Aorta (tissue), 5 donors: ENCODE data around the gene SPATA13. TPM values are rescaled to one million over a fixed set of nuclear protein-coding genes. Genes with fewer than 3 reads are reported as not detected.

Experiments used
- ATAC-seq: fragments of 200-7000 bp; cut with Tn5 transposase; one replicate; pipeline ENCODE4 v1.9.1; 2022; ENCODE audit warnings: moderate library complexity; ENCODE audit not compliant: low FRiP score
- DNase-seq, 2 donors: peaks; one replicate each; pipeline ENCODE4 v3.0.0-alpha.2; 2020
- H3K27ac ChIP-seq, 2 donors: one replicate each; pipeline ENCODE4 v1.5.1; 2013; ENCODE audit warnings: low read length in 2 of 2, mild to moderate bottlenecking in 2 of 2, moderate library complexity in 2 of 2, control low read depth in 1 of 2, inconsistent platforms in 1 of 2, low read depth in 1 of 2
- H3K27me3 ChIP-seq, 2 donors: one replicate each; pipeline ENCODE4 v1.6.1; 2013; ENCODE audit warnings: control low read depth in 1 of 2, low read length in 1 of 2, mild to moderate bottlenecking in 1 of 2, moderate library complexity in 1 of 2; ENCODE audit not compliant: insufficient read depth in 2 of 2, control insufficient read depth in 1 of 2
- H3K36me3 ChIP-seq, 2 donors: one replicate each; pipeline ENCODE4 v1.6.1; 2013; ENCODE audit warnings: control low read depth in 1 of 2, low read length in 1 of 2, mild to moderate bottlenecking in 1 of 2; ENCODE audit not compliant: insufficient read depth in 2 of 2, control insufficient read depth in 1 of 2
- H3K4me1 ChIP-seq, 2 donors: one replicate each; pipeline ENCODE4 v1.6.1; 2013; ENCODE audit warnings: low read length in 2 of 2, control low read depth in 1 of 2, mild to moderate bottlenecking in 1 of 2, moderate library complexity in 1 of 2; ENCODE audit not compliant: insufficient read depth in 2 of 2, control insufficient read depth in 1 of 2
- H3K4me3 ChIP-seq, 2 donors: one replicate each; pipeline ENCODE4 v1.5.1; 2013; ENCODE audit warnings: low read length in 2 of 2, control low read depth in 1 of 2, mild to moderate bottlenecking in 1 of 2
- H3K9me3 ChIP-seq: one replicate; pipeline ENCODE4 v1.6.1; 2013; ENCODE audit warnings: mild to moderate bottlenecking, low read length; ENCODE audit not compliant: control insufficient read depth
- WGBS, 2 donors: extraction: QIAGEN DNeasy Blood & Tissue Kit; methylation state at CpG; one replicate each; pipeline ENCODE4 v1.1.7; 2013; 5-methylcytosine and 5-hydroxymethylcytosine counted together
- intact Hi-C, 2 donors: fragments of 100-400 bp; cut with DNase I; formaldehyde crosslinking; loops; one replicate each; pipeline versions ENCODE4 v1.14.2 to v1.15.0; 2022
- polyA plus RNA-seq, 2 donors: library from polyadenylated mRNA; stranded (reverse); fragments of 200-250 nt; gene quantifications; one replicate each; pipeline ENCODE4 v1.2.3, GENCODE V29; 2013
- total RNA-seq, 2 donors: library from RNA; stranded (reverse); fragmentation: NEBNext Ultra II Directional; extraction: Animal tissue kit (Norgen Biotek cat#: 25700); gene quantifications; one replicate each; pipeline ENCODE4 v1.2.1, GENCODE V29; 2021
- donor health status: healthy with polysubstance abuse.
- donor health status: Bipolar disorder and iron deficiency.
- donor health status: DM: no; HTN: no; CAD: no.
- donor health status: DM: no; HTN: no; CAD: no.
- donor health status: DM: yes; HTN: yes; CAD: no.

The SPATA13 gene
- total and polyA plus RNA-seq, 4 donors, result 6.1 to 18.2 (median 9.0) TPM

GRCh38 chr13:24281188-24282008, 120.9 kb downstream of the SPATA13 start:
- 92 to 93% methylated on average over 18 of the region's 18 CpGs for WGBS, 2 donors
- H3K4me1 ChIP-seq, result no peaks in the 10 kb centered on the region

GRCh38 chr13:24282256-24282655, 121.7 kb downstream of the SPATA13 start:
- no peaks in the 10 kb centered on the region for H3K4me1 ChIP-seq
- no peaks in the 10 kb centered on the region for H3K27me3 ChIP-seq
- H3K4me3 ChIP-seq, result no peak overlapping the region
- 78 to 85% methylated on average over 4 of the region's 4 CpGs for WGBS, 2 donors
- no peak for DNase-seq
- H3K36me3 ChIP-seq, result no peaks in the 10 kb centered on the region
- H3K9me3 ChIP-seq, result no peaks in the 10 kb centered on the region
- no peak overlapping the region for H3K27ac ChIP-seq
- no peak for ATAC-seq
- intact Hi-C loops, result no loop called here

More at GRCh38 chr13:24281188-24282008, 120.9 kb downstream of the SPATA13 start:
- peak in 1 of 2 donors; percentile 60 for DNase-seq
- Histone ChIP-seq H3K9me3 (no peaks in the 10 kb centered on the region), H3K27ac (no peak overlapping the region), H3K27me3 (no peaks in the 10 kb centered on the region), H3K36me3 (no peaks in the 10 kb centered on the region), H3K4me3 (no peak overlapping the region)
- no peak for ATAC-seq
- intact Hi-C loops, result no loop called here

- intact Hi-C loops, result no loop called here
- Histone ChIP-seq H3K9me3 (no peaks in the 10 kb centered on the region), H3K4me3 (no peak overlapping the region), H3K4me1 (no peaks in the 10 kb centered on the region), H3K27me3 (no peaks in the 10 kb centered on the region), H3K27ac (no peak overlapping the region), H3K36me3 (no peaks in the 10 kb centered on the region)
- no peak for ATAC-seq
- WGBS, 2 donors, result 76 to 78% methylated on average over 10 of the region's 10 CpGs
- DNase-seq, result no peak
These were observed 124.5 kb downstream of the SPATA13 start for GRCh38 chr13:24284889-24285565.

GRCh38 chr13:24286624-24287023, 126.1 kb downstream of the SPATA13 start:
- H3K36me3 ChIP-seq, result peaks cover 0 to 3% of the 10 kb centered on the region in 2 donors
- intact Hi-C loops, result no loop called here
- no peak overlapping the region for H3K4me3 ChIP-seq
- H3K27ac ChIP-seq, result no peak overlapping the region
- no peaks in the 10 kb centered on the region for H3K4me1 ChIP-seq
- no peaks in the 10 kb centered on the region for H3K9me3 ChIP-seq
- DNase-seq (peak in 1 of 2 donors; percentile 63), ATAC-seq (no peak)
- no peaks in the 10 kb centered on the region for H3K27me3 ChIP-seq
- 97% methylated on average over 11 of the region's 11 CpGs for whole genome bisulfite sequencing, 2 donors

GRCh38 chr13:24287748-24288287, 127.3 kb downstream of the SPATA13 start:
- intact Hi-C loops, result no loop called here
- no peak for DNase-seq
- no peak for ATAC-seq
- 79 to 86% methylated on average over 8 of the region's 8 CpGs for WGBS, 2 donors
- Histone ChIP-seq H3K4me1 (no peaks in the 10 kb centered on the region), H3K36me3 (peaks cover 0 to 6% of the 10 kb centered on the region in 2 donors), H3K27me3 (no peaks in the 10 kb centered on the region), H3K4me3 (no peak overlapping the region), H3K27ac (peak overlapping the region in 1 of 2 donors; percentile 43), H3K9me3 (no peaks in the 10 kb centered on the region)

GRCh38 chr13:24288870-24289269, 128.3 kb downstream of the SPATA13 start:
- DNase-seq, result no peak
- intact Hi-C loops, result no loop called here
- 48 to 59% methylated on average over 5 of the region's 5 CpGs for WGBS, 2 donors
- H3K36me3 ChIP-seq, result peaks cover 0 to 6% of the 10 kb centered on the region in 2 donors
- no peaks in the 10 kb centered on the region for H3K27me3 ChIP-seq
- no peak overlapping the region for H3K4me3 ChIP-seq
- no peaks in the 10 kb centered on the region for H3K4me1 ChIP-seq
- H3K27ac ChIP-seq, result no peak overlapping the region
- ATAC-seq, result no peak
- no peaks in the 10 kb centered on the region for H3K9me3 ChIP-seq

- Histone ChIP-seq H3K27ac (no peak overlapping the region), H3K36me3 (peaks cover 0 to 8% of the 10 kb centered on the region in 2 donors), H3K4me1 (no peaks in the 10 kb centered on the region), H3K9me3 (no peaks in the 10 kb centered on the region), H3K27me3 (no peaks in the 10 kb centered on the region), H3K4me3 (no peak overlapping the region)
- WGBS, 2 donors, result 95 to 96% methylated on average over 20 of the region's 20 CpGs
- intact Hi-C loops, result no loop called here
- ATAC-seq (no peak), DNase-seq (peak in 1 of 2 donors; percentile 56)
These were observed 129.9 kb downstream of the SPATA13 start for GRCh38 chr13:24290280-24290932.

GRCh38 chr13:24292481-24292880, 132.0 kb downstream of the SPATA13 start:
- Histone ChIP-seq H3K9me3 (no peaks in the 10 kb centered on the region), H3K36me3 (peaks cover 0 to 13% of the 10 kb centered on the region in 2 donors), H3K27me3 (no peaks in the 10 kb centered on the region), H3K27ac (no peak overlapping the region), H3K4me1 (no peaks in the 10 kb centered on the region), H3K4me3 (no peak overlapping the region)
- ATAC-seq (no peak), DNase-seq (no peak)
- intact Hi-C loops, result no loop called here
- WGBS, 2 donors, result 91 to 94% methylated on average over 6 of the region's 6 CpGs
